Measurements from ENCODE around the gene ZSCAN10.
A peak's percentile ranks its signal among the peaks of the same experiment; 100 is the strongest.

Gene ZSCAN10

DNA sequence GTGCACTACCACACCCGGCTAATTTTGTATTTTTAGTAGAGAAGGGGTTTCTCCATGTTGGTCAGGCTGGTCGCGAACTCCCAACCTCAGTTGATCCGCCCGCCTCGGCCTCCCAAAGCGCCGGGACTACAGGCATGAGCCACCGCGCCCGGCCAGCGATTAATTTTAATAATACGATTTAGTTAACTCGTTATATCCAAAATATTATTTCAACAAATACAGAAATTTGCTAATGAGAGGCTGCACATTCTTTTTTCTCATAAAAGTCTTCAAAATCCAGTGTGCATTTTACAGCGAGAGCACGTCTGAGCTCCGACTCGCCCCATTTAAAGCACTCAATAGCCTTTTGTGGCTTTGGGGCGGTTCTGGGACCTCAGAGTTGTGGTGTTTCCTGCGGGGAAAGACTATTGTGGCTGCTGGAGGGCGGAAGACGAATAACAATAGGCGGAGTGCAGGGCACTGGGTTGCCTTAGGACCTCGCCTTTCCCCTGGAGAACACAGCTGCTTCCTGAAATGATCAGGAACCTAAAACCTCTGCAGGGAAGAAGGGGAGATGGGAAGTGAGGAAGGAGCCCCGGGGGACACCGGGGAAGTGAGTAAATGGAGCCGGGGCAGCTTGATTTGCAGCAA, 2.9 kb upstream of the ZSCAN10 start:
- DNase-seq: no peak

DNA sequence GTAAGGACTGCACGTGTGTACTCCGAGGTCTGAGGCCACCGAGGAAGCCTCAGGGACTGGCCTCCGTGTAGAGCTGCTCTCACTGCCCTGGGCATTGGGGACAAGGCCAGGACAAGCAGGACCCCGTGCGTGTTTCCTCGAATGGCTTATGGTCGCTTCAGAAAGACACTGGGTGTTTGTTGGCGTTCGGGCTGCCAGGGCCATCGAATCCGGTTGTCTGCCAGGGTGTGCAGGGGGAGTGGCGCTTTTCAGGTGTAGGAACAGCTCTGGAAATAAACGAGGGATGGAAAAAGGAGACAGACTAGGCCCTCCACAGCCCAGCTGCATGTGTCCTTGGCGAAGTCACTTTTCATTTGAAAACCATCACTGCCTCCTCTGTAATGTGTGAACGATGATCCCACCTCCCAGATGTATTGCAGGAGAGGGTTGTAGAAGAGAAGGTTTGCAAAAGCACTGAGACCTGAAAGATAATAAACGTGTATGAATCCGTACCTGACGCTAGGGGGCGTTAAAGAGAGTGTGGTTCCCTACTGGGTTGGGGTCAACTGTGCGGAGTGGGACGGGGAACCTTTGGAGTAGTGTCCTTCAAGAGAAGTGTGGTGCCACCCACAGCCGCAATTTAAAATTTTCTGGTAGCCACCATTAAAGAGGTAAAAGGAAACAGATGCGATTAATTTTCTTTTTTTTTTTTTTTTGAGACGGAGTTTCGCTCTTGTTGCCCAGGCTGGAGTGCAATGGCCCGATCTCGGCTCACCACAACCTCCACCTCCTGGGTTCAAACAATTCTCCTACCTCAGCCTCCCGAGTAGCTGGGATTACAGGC, 2.1 kb upstream of the ZSCAN10 start:
- DNase-seq: peak; percentile 35

DNA sequence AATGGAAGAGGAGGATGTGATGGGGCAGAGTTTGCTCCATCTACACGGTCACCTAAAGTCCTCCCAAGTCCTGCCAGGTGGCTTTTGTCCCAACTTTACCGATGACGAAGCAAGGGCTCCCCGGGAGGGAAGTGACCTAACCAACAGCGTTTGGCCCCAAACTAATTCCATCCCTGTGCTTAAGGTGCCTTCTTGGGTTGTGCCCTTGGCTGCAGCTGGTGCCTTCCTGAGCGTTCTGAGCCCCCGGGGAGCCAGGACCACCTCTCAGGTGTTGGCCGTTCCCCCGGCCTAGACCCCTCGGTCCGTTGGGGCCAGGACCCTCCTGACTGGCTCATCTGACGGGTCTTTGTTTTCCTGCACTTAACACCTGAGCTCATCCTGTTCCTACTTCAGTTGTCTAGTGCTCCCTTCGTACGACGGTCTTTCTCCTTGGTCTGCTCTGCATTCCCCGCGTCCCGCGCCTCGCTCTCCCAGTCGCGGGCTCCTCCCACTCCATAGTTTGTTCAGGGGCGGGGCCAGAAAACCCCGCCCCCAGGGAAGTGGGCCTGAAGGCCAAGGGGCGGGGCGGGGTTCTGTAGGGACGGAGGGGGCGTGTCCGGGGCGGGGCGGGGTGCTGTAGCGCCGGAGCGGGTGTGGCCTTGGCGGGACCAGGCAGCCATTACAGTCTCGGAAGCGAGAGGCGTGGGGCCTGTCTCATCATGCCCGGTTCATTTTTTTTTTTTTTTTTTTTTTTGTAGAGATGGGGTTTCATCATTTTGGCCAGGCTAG, 822 bp upstream of the ZSCAN10 start:
- DNase-seq: peak; percentile 95

DNA sequence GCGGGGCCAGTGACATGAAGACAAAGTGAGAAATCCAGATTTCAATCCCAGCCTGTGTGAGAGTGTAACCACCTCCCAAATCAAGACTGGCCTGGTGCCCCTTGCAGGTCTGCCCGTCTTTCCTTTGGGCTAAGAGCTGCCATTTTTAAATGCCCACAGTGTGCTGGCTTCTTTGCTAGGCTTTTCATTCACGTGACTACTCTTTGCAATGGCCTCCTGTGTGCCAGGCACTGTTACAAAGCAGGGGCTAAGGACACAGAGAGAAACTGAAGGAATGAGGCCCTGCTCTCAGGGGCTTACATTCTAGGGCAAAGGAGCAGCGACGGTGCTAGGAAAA, 269 bp upstream of the ZSCAN10 start:
- DNase-seq: no peak

DNA sequence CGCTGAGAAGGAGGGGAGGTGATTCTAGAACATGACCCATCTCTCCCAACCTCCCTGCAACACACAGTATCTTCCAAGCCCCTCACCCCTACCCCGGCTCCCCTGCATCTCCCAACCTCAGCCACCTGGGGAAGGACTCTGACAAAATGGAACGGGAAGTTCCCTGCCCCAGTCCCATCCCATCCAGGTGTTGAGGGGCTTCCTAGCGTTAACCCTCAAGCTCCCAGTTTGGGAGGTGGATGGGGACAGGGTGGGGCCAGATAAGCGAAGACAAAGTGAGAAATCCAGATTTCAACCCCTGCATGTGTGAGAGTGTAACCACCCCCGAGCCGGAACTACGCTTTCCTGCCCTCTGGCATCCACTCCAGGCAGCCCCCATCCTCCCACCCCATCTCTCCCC, 1.8 kb downstream of the ZSCAN10 start:
- no peak for DNase-seq

DNA sequence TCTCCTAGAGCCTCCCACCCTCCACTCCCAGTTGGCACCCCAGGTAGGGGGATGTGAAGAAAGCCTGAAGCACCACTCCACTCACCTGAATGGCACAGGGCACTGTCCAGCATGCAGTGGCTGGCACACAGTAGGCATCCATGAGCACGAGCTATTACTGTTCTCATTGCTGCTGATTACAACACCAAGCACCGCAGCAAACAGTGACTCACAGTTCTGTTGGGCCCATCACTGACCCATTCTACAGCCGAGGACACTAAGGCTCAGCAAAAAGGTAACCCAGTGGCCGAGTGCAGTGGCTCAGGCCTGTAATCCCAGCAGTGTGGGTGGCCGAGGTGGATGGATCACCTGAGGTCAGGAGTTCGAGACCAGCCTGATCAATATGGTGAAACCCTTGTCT, 2.7 kb downstream of the ZSCAN10 start:
- no peak for DNase-seq

DNA sequence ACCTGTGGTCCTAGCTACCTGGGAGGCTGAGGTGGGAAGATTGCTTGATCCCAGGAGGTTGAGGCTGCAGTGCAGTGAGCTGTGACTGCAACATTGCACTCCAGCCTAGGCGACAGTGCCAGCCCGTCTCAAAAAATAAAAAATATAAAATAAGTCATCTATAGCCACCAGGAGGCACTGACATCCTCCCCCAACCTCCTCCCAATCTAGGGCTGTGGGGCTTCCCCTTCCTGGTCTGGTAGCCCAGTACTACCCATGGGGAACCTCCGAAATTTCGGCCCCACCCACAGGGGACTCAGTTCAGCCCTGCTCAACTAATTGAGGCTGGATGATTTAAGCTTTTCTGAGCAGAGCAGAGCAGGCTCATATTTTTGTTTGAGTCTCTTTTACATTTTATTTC, 3.2 kb downstream of the ZSCAN10 start:
- DNase-seq: peak; percentile 84

DNA sequence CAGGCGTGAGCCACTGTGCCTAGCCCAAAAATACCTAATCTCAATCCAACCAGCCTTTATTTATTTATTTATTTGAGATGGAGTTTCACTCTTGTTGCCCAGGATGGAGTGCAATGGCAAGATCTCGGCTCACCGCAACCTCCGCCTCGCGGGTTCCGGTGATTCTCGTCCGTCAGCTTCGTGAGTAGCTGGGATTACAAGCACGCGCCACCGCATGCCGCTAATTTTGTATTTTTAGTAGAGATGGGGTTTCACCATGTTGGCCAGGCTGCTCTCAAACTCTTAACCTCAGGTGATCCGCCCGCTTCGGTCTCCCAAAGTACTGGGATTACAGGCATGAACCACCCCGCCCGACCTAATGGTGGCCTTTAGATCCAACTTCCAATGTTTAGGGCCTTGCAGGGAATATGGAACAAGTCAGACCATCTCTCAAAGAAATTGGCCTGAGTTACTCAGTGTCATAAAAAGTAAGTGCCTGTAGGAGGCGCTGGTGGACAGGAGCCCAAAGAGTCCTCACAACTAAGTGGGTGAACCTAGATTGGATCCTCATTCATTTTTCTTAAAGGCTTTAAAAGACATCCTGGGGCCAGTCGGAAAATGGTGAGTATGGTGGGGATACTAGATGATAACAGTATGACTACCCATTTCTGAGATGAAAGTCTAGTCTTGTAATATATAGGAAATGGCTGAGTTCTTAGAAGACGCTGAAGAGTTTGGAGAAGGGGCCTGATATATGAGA, 4.6 kb downstream of the ZSCAN10 start:
- DNase-seq: no peak

DNA sequence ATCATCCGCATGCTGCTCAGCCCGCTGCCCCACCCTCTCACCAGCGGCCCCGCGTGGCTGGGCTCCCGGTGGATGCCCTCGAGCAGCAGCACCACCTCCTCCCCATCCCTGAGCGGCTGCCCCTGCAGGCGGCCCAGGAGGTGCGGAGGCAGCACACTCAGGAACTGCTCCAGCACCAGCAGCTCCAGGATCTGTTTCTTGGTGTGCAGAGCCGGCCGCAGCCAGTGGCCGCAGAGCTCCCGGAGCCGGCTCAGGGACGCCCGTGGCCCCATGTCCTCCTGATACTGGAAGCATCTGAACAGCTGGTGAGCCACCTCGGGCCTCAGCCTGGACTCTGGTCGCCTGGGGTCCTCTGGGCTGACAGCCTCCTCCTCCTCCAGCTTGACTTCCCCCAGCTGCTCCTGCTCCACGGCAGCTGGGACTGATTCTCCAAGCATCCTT, 6.6 kb downstream of the ZSCAN10 start:
- DNase-seq: no peak

DNA sequence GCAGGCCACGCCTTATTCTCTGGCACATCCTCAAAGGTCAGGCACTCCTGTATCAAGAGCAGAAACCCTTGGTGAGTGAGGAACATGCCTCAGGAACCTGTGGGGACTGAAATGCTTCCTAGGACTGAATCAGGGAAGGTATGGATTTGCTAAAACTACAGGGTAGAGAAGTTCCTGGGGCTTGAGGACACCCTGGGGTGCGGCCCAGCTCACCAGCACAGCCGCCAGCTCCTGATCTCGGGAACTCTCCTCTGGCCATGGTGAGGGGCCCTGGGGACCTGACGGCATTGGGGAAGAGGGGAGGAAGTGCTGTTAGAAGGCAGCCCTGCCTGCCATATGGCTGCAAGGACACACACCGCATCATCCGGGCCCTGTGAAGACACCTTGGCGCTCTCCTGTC, 7.5 kb downstream of the ZSCAN10 start:
- no peak for DNase-seq

DNA sequence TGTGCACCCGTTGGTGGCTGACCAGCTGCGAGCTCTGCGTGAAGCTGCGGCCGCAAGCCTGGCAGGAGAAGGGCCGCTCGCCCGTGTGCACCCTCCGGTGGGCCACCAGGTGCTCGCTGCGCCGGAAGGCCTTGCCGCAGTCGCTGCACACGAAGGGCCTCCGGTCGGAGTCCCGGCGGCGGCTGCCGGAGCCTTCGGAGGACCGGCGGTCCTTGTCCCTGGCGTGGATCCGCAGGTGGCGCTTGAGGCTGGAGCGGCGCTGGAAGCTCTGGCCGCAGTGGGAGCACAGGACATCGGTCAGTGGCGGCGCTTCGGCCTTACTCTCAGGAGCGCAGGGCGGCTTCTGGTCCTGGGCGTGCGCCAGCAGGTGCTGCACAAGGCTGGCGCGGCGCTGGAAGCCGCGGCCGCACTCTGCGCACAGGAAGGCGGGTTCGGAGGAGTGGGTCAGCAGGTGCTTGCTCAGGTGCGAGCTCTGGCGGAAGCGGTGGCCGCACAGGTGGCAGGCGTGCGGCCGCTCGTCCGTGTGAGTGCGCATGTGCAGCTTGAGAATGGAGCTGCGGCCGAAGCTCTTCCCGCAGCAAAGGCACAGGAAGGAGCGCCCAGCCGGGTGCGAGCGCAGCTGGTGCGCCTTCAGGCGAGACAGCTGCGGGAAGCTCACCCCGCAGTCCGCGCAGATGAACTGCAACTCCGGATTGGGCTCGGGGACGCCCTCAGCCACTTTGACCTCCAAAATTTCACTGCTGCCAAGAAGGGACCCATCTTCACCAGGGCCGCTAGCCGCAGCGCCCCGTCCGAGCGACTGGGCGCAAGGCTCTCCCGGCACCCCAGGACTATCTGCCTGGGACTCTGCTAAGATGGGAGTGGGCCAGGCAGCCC, 9.1 kb downstream of the ZSCAN10 start:
- DNase-seq: no peak

DNA sequence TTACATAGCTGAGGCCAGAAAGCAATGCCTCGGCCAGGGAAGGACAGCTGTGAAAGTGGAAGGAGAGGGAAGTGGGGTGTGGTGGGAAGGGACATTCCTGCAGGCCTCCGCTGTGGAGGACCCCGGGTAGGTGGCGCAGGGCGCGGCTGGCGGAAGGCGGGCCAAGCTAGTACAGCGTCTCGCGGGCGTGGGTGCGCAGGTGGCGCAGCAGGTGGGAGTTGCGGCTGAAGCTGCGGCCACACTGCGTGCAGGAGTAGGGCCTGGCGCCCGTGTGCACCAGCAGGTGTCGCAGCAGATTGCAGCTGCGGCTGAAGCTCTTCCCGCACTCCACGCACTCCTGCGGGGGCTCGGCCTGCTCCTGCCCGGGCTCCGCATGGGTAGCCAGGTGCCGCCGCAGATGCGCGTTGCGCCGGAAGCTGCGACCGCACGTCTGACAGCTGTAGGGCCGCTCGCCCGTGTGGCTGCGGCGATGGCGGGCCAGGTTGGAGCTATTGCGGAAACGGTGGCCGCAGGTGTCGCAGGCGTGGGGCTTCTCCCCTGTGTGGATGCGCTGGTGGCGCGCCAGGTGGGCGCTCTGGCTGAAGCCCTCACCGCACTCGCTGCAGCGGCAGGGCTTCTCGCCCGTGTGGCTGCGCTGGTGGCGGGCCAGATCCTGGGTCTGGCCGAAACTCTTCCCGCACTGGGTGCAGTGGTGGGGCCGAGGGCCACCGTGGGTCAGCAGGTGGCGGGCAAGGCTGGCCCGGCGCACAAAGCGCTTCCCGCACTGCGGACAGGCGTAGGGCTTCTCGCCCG, 10.0 kb downstream of the ZSCAN10 start:
- DNase-seq: no peak

DNA sequence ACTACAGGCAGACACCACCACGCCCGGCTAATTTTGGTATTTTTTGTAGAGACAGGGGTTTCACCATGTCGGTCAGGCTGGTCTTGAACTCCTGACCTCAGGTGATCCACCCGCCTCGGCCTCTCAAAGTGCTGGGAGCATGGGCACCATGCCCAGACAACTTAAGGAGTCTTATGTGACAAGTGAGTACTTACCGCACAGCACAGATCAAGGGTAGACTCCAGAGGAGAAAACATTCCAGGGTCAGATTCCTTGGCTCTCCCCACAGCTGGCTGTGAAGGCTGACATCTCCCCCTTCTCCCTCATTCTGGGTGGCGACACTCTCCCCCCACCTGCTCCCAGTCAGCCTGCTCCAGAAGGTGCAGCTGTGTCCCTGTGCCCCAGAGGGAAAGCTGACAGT, 10.6 kb downstream of the ZSCAN10 start:
- DNase-seq: no peak

DNA sequence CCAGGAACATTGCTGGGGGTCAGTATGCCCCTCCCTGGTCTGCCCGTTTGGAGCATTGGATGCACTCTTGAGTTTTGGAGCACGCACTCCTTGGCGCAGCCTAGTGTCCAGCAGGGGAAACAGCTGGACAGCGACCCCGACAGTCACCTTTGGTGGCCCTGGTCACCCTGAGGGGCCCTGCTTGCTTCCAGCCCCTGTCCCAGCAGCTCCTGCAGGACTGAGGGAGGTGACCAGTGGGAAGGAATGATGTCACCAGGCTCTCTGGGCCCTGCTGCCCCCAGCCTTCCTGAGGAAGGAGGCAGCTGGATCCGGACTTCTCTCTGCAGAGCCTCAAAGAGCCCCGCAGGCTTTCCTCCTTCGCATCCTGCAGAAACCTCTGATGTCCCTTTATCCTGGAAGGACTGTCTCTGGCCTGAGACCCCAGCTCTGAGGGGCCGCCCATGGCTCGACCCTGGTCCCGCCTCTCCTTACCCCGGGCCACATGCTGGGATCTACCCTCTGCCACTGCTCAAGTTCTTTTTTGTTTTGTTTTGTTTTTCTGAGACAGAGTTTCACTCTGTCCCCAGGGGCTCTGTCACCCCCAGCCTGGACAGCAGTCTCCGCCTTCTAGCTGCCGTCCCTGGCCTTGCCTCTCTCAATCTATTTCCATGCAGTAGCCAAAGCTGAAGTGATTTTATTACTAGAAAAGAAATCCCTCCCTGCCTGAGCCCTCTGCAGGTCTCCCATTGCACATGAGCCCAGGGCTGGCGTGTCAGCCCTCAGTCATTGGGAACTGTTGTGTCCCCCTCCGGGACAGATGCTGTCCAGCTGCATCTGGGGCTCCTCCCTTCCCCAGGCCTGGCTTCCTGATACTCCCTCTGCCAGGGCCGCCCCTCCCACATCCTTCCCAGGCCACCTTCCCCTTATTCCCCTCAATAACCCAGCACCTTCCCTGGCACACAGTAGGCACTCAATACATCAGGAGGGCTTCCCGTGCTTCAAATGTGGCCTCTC, 11.6 kb downstream of the ZSCAN10 start:
- DNase-seq: no peak

DNA sequence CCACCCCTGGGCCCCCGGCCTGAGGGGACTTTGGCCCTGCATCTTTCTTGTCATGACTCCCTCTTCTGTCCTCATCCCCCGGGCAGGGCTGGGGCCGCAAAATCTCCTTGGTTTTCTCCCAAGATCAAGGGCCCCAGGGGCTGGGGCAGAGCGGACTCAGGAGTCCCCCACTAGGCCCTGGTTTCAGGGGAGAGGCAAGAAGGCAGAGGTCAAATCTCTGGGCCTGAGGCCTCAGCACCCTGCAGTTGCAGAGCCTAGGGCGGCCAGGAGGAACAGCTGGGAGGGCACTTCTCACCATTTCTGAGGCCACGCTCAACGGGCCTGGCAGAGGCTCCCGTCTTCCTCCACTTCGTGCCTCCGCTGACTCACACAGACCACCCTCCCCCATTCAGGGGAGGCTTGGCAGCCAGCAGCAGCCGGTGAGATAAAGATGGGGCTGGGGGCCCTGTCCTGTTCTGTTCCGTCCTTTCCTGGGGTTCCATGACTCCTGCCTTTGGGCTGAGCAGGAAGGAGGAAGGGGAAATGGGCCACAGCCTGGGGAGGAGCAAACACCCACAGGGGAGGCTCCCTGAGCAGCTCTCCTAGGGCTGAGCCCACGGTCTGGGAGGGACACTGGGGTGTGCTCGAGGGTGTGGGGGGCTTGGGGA, 12.4 kb downstream of the ZSCAN10 start:
- no peak for DNase-seq

DNA sequence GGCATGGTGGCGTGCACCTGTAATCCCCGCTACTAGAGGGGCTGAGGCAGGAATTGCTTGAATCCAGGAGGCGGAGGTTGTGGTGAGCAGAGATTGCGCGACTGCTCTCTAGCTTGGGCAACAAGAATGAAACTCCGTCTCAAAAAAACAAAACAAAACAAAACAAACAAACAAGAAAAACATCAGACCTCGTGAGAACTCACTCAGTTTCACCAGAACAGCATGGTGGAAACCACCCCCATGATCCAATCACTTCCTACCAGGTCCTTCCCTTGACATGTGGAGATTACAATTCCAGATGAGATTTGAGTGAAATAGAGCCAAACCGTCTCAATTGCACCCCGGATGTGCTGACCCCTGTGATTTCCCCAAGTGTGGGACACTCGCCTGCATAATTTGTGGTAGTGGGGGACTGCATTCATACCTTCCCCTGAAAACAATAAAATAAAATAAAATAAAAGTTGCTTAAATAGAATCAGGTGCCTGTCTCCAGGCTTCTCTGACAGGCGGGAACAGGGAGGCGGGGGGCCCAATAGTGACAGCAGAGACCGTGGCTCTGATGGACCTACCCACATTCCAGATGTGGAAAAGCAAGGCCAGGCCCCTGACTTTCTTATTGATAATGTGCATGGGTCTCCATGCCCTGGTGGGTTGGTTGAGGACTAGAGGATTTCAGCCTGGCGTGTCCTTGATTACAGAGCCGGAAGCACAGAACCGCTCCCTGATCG, 13.1 kb downstream of the ZSCAN10 start:
- DNase-seq: no peak

DNA sequence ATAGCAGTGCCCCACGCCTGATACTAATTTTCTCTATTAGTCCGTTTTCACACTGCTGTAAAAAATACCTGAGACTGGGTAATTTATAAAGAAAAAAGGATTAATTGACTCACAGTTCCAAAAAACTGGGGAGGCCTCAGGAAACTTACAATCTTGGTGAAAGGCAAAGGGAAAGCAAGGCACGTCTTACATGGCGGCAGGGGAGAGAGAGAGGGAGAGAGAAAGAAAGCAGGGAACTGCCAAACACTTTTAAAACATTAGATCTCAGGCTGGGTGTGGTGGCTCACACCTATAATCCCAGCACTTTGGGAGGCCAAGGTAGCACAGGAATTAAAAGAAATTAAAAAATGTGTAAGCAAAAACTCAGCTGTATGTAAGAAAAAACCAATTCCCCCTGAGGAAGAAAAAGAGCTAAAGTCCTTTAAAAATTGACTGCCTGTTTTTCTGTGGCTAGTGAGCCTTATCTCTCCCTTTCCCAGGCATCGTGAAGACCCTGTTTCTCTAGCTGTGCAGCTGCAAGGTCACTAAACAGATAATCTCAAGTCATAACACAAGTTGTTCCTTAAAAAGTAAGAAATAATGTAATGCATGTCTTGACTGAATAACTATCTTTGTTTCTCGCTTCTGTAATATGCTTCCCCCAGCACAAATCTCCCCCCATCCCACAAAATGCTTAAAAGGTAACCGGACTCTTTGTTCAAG, 14.0 kb downstream of the ZSCAN10 start:
- DNase-seq: no peak

DNA sequence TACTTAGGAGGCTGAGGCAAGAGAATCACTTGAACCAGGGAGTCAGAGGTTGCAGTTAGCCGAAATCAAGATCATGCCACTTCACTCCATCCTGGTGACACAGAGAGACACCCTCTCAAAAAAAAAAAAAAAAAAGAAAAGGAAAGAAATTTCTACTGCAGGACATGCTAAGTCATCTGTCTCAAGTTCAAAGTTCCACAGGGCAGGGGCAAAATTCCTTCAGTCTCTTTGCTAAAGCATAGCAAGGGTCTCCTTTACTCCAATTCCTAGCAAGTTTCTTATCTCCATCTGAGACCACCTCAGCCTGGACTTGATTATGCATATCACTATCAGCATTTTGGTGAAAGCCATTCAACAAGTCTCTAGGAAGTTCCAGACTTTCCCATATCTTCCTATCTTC, 14.6 kb downstream of the ZSCAN10 start:
- no peak for DNase-seq

Data from CD4-positive, alpha-beta T cell treated with Interleukin-15 for 1 hour (primary cell).